RWPE2 (cell line): Measurements from ENCODE around the gene LIN52.

Source experiments
- ATAC-seq: fragments of 200-7000 bp; cut with Tn5 transposase; 3 replicates; pipeline ENCODE4 v1.9.1; 2021; ENCODE audit warnings: low read depth
- DNase-seq: peaks from one replicate; pipeline ENCODE4 v3.0.0-alpha.2; 2020; ENCODE audit warnings: low spot score
- H3K27ac ChIP-seq: fragments of 450-650 bp; 2 replicates; pipeline ENCODE4 v1.5.1; 2017; ENCODE audit warnings: mild to moderate bottlenecking; ENCODE audit not compliant: poor library complexity, severe bottlenecking
- H3K27me3 ChIP-seq: fragments of 250-450 bp; sonication (Bioruptor Pico); 2 replicates; pipeline ENCODE4 v1.5.1; 2021; ENCODE audit warnings: mild to moderate bottlenecking, moderate library complexity; ENCODE audit not compliant: insufficient read depth, poor library complexity, severe bottlenecking
- H3K36me3 ChIP-seq: fragments of 250-450 bp; sonication (Bioruptor Pico); 2 replicates; pipeline ENCODE4 v1.5.1; 2020; ENCODE audit warnings: low read depth, mild to moderate bottlenecking, moderate library complexity
- H3K4me1 ChIP-seq: fragments of 250-450 bp; sonication (Bioruptor Pico); 2 replicates; pipeline ENCODE4 v1.5.1; 2021; ENCODE audit warnings: mild to moderate bottlenecking, moderate library complexity; ENCODE audit not compliant: insufficient read depth, poor library complexity, severe bottlenecking
- H3K4me3 ChIP-seq: fragments of 250-450 bp; sonication (Bioruptor Pico); 2 replicates; pipeline ENCODE4 v1.5.1; 2021; ENCODE audit warnings: mild to moderate bottlenecking, moderate library complexity; ENCODE audit not compliant: severe bottlenecking
- H3K9me3 ChIP-seq: fragments of 250-450 bp; sonication (Bioruptor Pico); 2 replicates; pipeline ENCODE4 v1.5.1; 2021; ENCODE audit warnings: mild to moderate bottlenecking, moderate library complexity; ENCODE audit not compliant: severe bottlenecking
- TF ChIP-seq, protein P1 (sequence below): fragments of 450-650 bp; IDR thresholded peaks from one replicate; pipeline ENCODE4 v1.5.1; 2017; ENCODE audit warnings: mild to moderate bottlenecking, moderate library complexity; ENCODE audit not compliant: poor library complexity, severe bottlenecking

LIN52 gene

DNA sequence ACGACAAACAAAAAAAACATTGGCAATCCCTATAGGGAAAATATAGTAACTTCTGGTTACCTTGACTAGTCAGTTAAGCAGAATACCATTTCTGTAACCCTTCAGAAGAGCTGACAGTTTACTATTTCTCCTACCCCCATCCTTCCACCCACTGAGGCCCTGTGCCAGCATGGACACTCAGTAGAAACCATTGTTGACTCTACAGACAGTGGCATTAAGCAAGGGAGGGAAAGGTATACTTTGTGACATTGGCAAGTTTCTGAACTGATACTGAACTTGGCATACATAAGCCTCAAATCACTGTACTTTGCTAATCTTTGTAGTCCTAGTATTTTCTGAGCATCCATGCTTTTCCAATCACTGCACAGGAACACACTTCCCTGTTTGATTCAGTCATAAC lies 121.1 kb downstream of the LIN52 start:
- DNase-seq (no peak), ATAC-seq (no peak)
- Histone ChIP-seq H3K27ac (no peak overlapping the region), H3K9me3 (no peaks in the 10 kb centered on the region), H3K27me3 (no peaks in the 10 kb centered on the region), H3K4me1 (no peaks in the 10 kb centered on the region), H3K36me3 (no peaks in the 10 kb centered on the region), H3K4me3 (no peak overlapping the region)
- TF ChIP-seq, protein P1, sequence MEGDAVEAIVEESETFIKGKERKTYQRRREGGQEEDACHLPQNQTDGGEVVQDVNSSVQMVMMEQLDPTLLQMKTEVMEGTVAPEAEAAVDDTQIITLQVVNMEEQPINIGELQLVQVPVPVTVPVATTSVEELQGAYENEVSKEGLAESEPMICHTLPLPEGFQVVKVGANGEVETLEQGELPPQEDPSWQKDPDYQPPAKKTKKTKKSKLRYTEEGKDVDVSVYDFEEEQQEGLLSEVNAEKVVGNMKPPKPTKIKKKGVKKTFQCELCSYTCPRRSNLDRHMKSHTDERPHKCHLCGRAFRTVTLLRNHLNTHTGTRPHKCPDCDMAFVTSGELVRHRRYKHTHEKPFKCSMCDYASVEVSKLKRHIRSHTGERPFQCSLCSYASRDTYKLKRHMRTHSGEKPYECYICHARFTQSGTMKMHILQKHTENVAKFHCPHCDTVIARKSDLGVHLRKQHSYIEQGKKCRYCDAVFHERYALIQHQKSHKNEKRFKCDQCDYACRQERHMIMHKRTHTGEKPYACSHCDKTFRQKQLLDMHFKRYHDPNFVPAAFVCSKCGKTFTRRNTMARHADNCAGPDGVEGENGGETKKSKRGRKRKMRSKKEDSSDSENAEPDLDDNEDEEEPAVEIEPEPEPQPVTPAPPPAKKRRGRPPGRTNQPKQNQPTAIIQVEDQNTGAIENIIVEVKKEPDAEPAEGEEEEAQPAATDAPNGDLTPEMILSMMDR, result no peak

DNA sequence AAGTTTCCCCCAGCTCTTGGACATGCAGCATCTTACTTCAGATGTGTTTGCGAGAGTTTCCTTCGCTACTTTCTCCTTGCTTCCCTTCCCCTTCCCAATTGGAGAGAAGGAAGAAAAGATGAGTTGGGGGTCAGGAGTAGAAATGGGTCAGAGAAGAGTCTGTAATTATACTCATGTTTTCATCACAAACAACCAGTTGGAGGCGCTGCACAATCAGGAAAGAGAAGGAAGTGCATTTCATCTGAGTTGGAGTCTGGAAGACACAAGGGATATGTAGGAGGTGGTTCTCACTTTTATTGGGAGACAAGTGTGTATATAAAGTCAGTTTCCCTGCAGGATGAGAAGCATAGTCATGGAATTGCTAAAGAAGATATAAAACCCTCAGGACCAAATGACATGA lies 123.2 kb downstream of the LIN52 start:
- DNase-seq (no peak), ATAC-seq (no peak)
- Histone ChIP-seq H3K36me3 (no peaks in the 10 kb centered on the region), H3K4me1 (no peaks in the 10 kb centered on the region), H3K4me3 (no peak overlapping the region), H3K27me3 (no peaks in the 10 kb centered on the region), H3K9me3 (no peaks in the 10 kb centered on the region), H3K27ac (no peak overlapping the region)
- TF ChIP-seq, protein P1, result no peak

DNA sequence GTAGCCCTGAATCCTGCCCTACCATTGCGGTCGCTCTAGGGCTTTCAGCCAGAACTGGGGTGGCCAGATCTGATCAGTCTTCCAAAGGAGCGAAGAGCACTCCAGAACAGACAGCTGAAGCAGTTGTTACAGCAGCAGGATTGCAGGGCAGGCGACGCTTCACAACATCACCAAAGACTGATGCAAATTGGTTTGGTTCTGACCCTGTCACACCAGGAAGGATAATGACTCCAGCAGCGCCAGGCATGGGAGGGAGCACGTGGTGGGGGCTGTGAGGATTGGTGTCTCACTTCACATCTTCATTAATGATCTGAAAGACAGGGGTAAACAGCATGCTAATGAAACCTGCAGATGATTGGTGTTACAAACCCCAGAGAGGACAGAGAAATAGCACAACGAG lies 123.9 kb downstream of the LIN52 start:
- Histone ChIP-seq H3K4me1 (no peaks in the 10 kb centered on the region), H3K27ac (no peak overlapping the region), H3K9me3 (no peaks in the 10 kb centered on the region), H3K36me3 (no peaks in the 10 kb centered on the region), H3K27me3 (no peaks in the 10 kb centered on the region), H3K4me3 (no peak overlapping the region)
- TF ChIP-seq, protein P1, result no peak
- DNase-seq (no peak), ATAC-seq (no peak)

DNA sequence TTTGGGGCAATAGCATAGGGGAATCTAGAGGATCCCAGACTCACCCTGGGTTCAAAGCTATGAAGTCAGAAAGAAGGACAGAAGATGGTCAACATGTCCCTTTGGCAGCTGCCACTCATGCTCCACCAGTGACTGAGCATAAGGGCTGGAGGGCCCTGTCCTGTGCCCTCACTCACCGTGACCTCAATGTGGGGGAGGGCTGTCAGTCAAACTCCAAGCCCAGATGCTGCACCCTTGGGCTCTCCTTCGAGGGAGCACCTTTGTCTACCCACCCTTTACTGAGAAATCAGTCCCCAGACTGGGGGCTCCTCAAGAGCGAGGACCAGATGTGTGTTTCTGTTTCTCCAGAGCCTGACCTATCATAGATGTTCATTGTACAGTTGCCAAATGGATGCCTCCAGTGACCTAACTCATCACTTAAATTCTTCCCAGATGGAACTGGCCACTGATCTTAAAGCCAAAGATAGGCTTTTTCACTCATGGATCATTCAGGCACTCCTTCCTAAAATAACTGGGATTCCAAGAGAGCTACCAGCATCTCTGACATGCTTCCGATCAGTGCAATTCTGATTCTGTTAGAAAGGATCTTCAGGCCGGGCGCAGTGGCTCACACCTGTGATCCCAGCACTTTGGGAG lies 127.3 kb downstream of the LIN52 start:
- no peaks in the 10 kb centered on the region for H3K9me3 ChIP-seq
- ATAC-seq, result no peak
- TF ChIP-seq, protein P1, result no peak

More for the DNA sequence above, 127.3 kb downstream of the LIN52 start:
- H3K27me3 ChIP-seq, result peaks cover 3% of the 10 kb centered on the region
- H3K36me3 ChIP-seq, result no peaks in the 10 kb centered on the region
- no peaks in the 10 kb centered on the region for H3K4me1 ChIP-seq
- H3K4me3 ChIP-seq, result no peak overlapping the region
- H3K27ac ChIP-seq, result no peak overlapping the region
- no peak for DNase-seq
